H9 (cell line): Measurements from ENCODE around the gene WFS1. TPM values are rescaled to one million over a fixed set of nuclear protein-coding genes. Genes with fewer than 3 reads are reported as not detected.

Source experiments
- DNase-seq: peaks from one replicate; pipeline ENCODE4 v3.0.0-alpha.2; 2017
- H2AFZ ChIP-seq: one replicate; pipeline ENCODE4 v1.6.1; 2013; ENCODE audit warnings: mild to moderate bottlenecking, low read length, control low read depth, moderate library complexity
- H2AK5ac ChIP-seq: 2 replicates; pipeline ENCODE4 v1.6.1; 2013; ENCODE audit warnings: low read length, control low read depth, mixed read lengths; ENCODE audit not compliant: insufficient read length
- H2BK120ac ChIP-seq: one replicate; pipeline ENCODE4 v1.6.1; 2013; ENCODE audit warnings: low read depth, mild to moderate bottlenecking, low read length, control low read depth, inconsistent platforms; ENCODE audit not compliant: poor library complexity, severe bottlenecking
- H2BK12ac ChIP-seq: 2 replicates; pipeline ENCODE4 v1.6.1; 2013; ENCODE audit warnings: low read length, control low read depth, mixed read lengths, low read depth; ENCODE audit not compliant: insufficient read length
- H2BK15ac ChIP-seq: 2 replicates; pipeline ENCODE4 v1.6.1; 2013; ENCODE audit warnings: low read depth, low read length, control low read depth
- H2BK20ac ChIP-seq: one replicate; pipeline ENCODE4 v1.6.1; 2013; ENCODE audit warnings: low read depth, mild to moderate bottlenecking, low read length, control low read depth, inconsistent platforms; ENCODE audit not compliant: poor library complexity, severe bottlenecking
- H2BK5ac ChIP-seq: 2 replicates; pipeline ENCODE4 v1.6.1; 2013; ENCODE audit warnings: low read length, control low read depth, mixed read lengths; ENCODE audit not compliant: insufficient read length
- H3K14ac ChIP-seq: 2 replicates; pipeline ENCODE4 v1.6.1; 2013; ENCODE audit warnings: low read length, control low read depth; ENCODE audit not compliant: insufficient read depth
- H3K18ac ChIP-seq: 2 replicates; pipeline ENCODE4 v1.6.1; 2013; ENCODE audit warnings: low read depth, mild to moderate bottlenecking, mixed read lengths, low read length, control low read depth; ENCODE audit not compliant: insufficient read length
- H3K23ac ChIP-seq: 2 replicates; pipeline ENCODE4 v1.6.1; 2013; ENCODE audit warnings: low read length, control low read depth, mixed read lengths, low read depth; ENCODE audit not compliant: insufficient read length
- H3K23me2 ChIP-seq: 2 replicates; pipeline ENCODE4 v1.6.1; 2013; ENCODE audit warnings: low read depth, mild to moderate bottlenecking, mixed read lengths, low read length, control low read depth; ENCODE audit not compliant: insufficient read length, poor library complexity, severe bottlenecking
- H3K27ac ChIP-seq: 2 replicates; pipeline ENCODE4 v1.5.1; 2013; ENCODE audit warnings: low read length, control low read depth, mixed read lengths, low read depth; ENCODE audit not compliant: insufficient read length
- H3K27me3 ChIP-seq: 2 replicates; pipeline ENCODE4 v1.6.1; 2013; ENCODE audit warnings: low read length, control low read depth, inconsistent platforms; ENCODE audit not compliant: insufficient read depth
- H3K4ac ChIP-seq: 2 replicates; pipeline ENCODE4 v1.6.1; 2013; ENCODE audit warnings: low read depth, mild to moderate bottlenecking, control low read depth, inconsistent platforms, low read length, moderate library complexity
- H3K4me1 ChIP-seq: 2 replicates; pipeline ENCODE4 v1.6.1; 2013; ENCODE audit warnings: low read length, control low read depth, inconsistent platforms; ENCODE audit not compliant: insufficient read depth
- H3K4me2 ChIP-seq: 2 replicates; pipeline ENCODE4 v1.6.1; 2013; ENCODE audit warnings: low read length, control low read depth, mixed read lengths; ENCODE audit not compliant: insufficient read length, insufficient read depth
- H3K56ac ChIP-seq: 2 replicates; pipeline ENCODE4 v1.6.1; 2013; ENCODE audit warnings: low read depth, mild to moderate bottlenecking, mixed read lengths, low read length, control low read depth; ENCODE audit not compliant: insufficient read length
- H3K79me1 ChIP-seq: 2 replicates; pipeline ENCODE4 v1.6.1; 2013; ENCODE audit warnings: low read depth, mild to moderate bottlenecking, moderate library complexity, low read length, control low read depth, inconsistent platforms; ENCODE audit not compliant: insufficient read depth, poor library complexity, severe bottlenecking
- H3K79me2 ChIP-seq: 2 replicates; pipeline ENCODE4 v1.6.1; 2013; ENCODE audit warnings: low read length, control low read depth, inconsistent platforms; ENCODE audit not compliant: insufficient read depth
- H3K9ac ChIP-seq: 2 replicates; pipeline ENCODE4 v1.6.1; 2013; ENCODE audit warnings: low read length, control low read depth, mixed read lengths; ENCODE audit not compliant: insufficient read length; ENCODE audit errors: extremely low read depth
- H3K9me3 ChIP-seq: one replicate; pipeline ENCODE4 v1.6.1; 2013; ENCODE audit warnings: low read depth, low read length, inconsistent platforms; ENCODE audit not compliant: control insufficient read depth
- H3T11ph ChIP-seq: one replicate; pipeline ENCODE4 v1.6.1; 2013; ENCODE audit warnings: mild to moderate bottlenecking, low read length, control low read depth, inconsistent platforms
- H4K20me1 ChIP-seq: one replicate; pipeline ENCODE4 v1.6.1; 2013; ENCODE audit not compliant: control insufficient read depth, insufficient read length, insufficient read depth
- H4K5ac ChIP-seq: 2 replicates; pipeline ENCODE4 v1.6.1; 2013; ENCODE audit warnings: low read depth, mild to moderate bottlenecking, mixed read lengths, low read length, control low read depth; ENCODE audit not compliant: insufficient read length
- H4K8ac ChIP-seq: replicated peaks from 2 replicates; pipeline ENCODE4 v1.6.1; 2013; ENCODE audit warnings: low read length, control low read depth, mixed read lengths, low read depth; ENCODE audit not compliant: insufficient read length
- H4K91ac ChIP-seq: 2 replicates; pipeline ENCODE4 v1.6.1; 2013; ENCODE audit warnings: low read depth, mild to moderate bottlenecking, moderate library complexity, mixed read lengths, low read length, control low read depth; ENCODE audit not compliant: insufficient read length
- H3K27ac Mint-ChIP-seq, 3 experiments: 2 replicates in 2 of 3; 3 replicates in 1 of 3; pipeline ENCODE4 v1.8.0; 2020 to 2021; ENCODE audit warnings: mixed read lengths in 3 of 3, mild to moderate bottlenecking in 1 of 3, moderate library complexity in 1 of 3
- H3K27me3 Mint-ChIP-seq: 2 replicates; pipeline ENCODE4 v1.8.0; 2021; ENCODE audit warnings: low read depth, mild to moderate bottlenecking, moderate library complexity, mixed read lengths
- H3K36me3 Mint-ChIP-seq, 3 experiments: 2 replicates in 2 of 3; 3 replicates in 1 of 3; pipeline ENCODE4 v1.8.0; 2020 to 2021; ENCODE audit warnings: low read depth in 3 of 3, mixed read lengths in 3 of 3; ENCODE audit not compliant: insufficient read depth in 1 of 3
- H3K4me1 Mint-ChIP-seq, 2 experiments: 2 replicates each; pipeline ENCODE4 v1.8.0; 2020; ENCODE audit warnings: mixed read lengths in 2 of 2
- H3K4me3 Mint-ChIP-seq, 2 experiments: 2 replicates in 1 of 2; 3 replicates in 1 of 2; pipeline ENCODE4 v1.8.0; 2020 to 2021; ENCODE audit warnings: mild to moderate bottlenecking in 2 of 2, mixed read lengths in 2 of 2, moderate library complexity in 1 of 2
- H3K9me3 Mint-ChIP-seq, 2 experiments: 2 replicates in 1 of 2; 3 replicates in 1 of 2; pipeline ENCODE4 v1.8.0; 2020; ENCODE audit warnings: mild to moderate bottlenecking in 2 of 2, mixed read lengths in 2 of 2, moderate library complexity in 1 of 2
- WGBS: extraction: QIAGEN DNeasy Blood & Tissue Kit; methylation state at CpG from one replicate; pipeline ENCODE4 v1.1.7; 2013; ENCODE audit warnings: missing lambda C conversion rate, low lambda C conversion rate, mixed read lengths; ENCODE audit not compliant: insufficient read length; ENCODE audit errors: extremely low coverage; 5-methylcytosine and 5-hydroxymethylcytosine counted together
- total RNA-seq: library from RNA; stranded (reverse); gene quantifications from 2 replicates; pipeline ENCODE4 v1.2.1, GENCODE V29; 2021
- TF ChIP-seq, protein P1 (sequence below): fragments of 200-600 bp; sonication (generic); conservative IDR thresholded peaks from 3 replicates; pipeline ENCODE4 v1.8.0; 2021; ENCODE audit warnings: antibody characterized with exemption, mild to moderate bottlenecking

Gene WFS1
- total RNA-seq, 1 experiment from 2014 or later, result 18.9 TPM

DNA sequence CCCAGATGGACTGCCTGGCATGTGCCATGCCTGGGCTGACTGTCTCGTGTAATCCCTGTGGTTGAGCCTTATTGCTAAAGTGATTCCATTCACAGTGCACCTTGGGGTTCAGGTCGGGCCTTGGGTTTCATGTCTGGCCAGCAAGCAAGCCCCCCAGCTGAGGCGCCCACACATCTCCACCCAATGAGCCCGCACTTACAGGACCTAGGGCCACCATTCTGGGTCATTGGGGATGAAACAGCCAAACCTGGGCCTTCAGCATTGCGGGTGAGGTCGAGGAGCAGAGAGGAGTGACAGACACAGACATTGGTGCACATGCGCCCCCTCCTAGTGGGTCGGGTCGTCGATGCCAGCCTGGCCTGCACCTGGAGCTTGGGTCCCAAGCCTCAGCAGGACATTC, 21.3 kb upstream of the WFS1 start:
- H2BK12ac ChIP-seq, result no peak overlapping the region
- Mint-ChIP-seq H3K9me3 (peaks cover 12 to 14% of the 10 kb centered on the region in 2 experiments; a peak in 4 of 5 replicates), H3K27ac (no peak overlapping the region; a peak in 1 of 7 replicates), H3K27me3 (peaks cover 5% of the 10 kb centered on the region), H3K36me3 (peaks cover 0 to 3% (median 2%) of the 10 kb centered on the region in 3 experiments; a peak in 3 of 7 replicates), H3K4me1 (peaks cover 13 to 17% of the 10 kb centered on the region in 2 experiments), H3K4me3 (no peak overlapping the region)
- H2BK120ac ChIP-seq, result no peak overlapping the region
- H3K9me3 ChIP-seq, result no peaks in the 10 kb centered on the region
- no peak overlapping the region for H3K27ac ChIP-seq
- H4K5ac ChIP-seq, result no peak overlapping the region
- no peak overlapping the region for H3K56ac ChIP-seq
- no peak for DNase-seq
- H4K8ac ChIP-seq, result no peak overlapping the region
- no CpG with 5 or more reads among the region's 10 CpGs for WGBS
- H2BK20ac ChIP-seq, result no peak overlapping the region
- H3T11ph ChIP-seq, result no peak overlapping the region
- no peaks in the 10 kb centered on the region for H3K79me1 ChIP-seq
- no peaks in the 10 kb centered on the region for H4K20me1 ChIP-seq
- no peaks in the 10 kb centered on the region; the same call in 1 of the 2 replicates for H3K27me3 ChIP-seq
- H3K4me2 ChIP-seq, result no peak overlapping the region
- H3K79me2 ChIP-seq, result no peaks in the 10 kb centered on the region
- TF ChIP-seq, protein P1, sequence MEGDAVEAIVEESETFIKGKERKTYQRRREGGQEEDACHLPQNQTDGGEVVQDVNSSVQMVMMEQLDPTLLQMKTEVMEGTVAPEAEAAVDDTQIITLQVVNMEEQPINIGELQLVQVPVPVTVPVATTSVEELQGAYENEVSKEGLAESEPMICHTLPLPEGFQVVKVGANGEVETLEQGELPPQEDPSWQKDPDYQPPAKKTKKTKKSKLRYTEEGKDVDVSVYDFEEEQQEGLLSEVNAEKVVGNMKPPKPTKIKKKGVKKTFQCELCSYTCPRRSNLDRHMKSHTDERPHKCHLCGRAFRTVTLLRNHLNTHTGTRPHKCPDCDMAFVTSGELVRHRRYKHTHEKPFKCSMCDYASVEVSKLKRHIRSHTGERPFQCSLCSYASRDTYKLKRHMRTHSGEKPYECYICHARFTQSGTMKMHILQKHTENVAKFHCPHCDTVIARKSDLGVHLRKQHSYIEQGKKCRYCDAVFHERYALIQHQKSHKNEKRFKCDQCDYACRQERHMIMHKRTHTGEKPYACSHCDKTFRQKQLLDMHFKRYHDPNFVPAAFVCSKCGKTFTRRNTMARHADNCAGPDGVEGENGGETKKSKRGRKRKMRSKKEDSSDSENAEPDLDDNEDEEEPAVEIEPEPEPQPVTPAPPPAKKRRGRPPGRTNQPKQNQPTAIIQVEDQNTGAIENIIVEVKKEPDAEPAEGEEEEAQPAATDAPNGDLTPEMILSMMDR, result no peak
- H2AFZ ChIP-seq, result no peak overlapping the region
- no peak overlapping the region for H3K9ac ChIP-seq
- no peak overlapping the region for H2AK5ac ChIP-seq
- no peak overlapping the region; the same call in 1 of the 2 replicates for H3K14ac ChIP-seq
- no peaks in the 10 kb centered on the region for H3K4me1 ChIP-seq
- H2BK5ac ChIP-seq, result no peak overlapping the region
- no peak overlapping the region for H3K18ac ChIP-seq
- H3K23ac ChIP-seq, result no peak overlapping the region
- H2BK15ac ChIP-seq, result no peak overlapping the region
- peaks cover 3% of the 10 kb centered on the region for H3K23me2 ChIP-seq
- no peak overlapping the region for H3K4ac ChIP-seq
- H4K91ac ChIP-seq, result no peak overlapping the region
